ENCODE measurements around the gene CNFN.

DNA sequence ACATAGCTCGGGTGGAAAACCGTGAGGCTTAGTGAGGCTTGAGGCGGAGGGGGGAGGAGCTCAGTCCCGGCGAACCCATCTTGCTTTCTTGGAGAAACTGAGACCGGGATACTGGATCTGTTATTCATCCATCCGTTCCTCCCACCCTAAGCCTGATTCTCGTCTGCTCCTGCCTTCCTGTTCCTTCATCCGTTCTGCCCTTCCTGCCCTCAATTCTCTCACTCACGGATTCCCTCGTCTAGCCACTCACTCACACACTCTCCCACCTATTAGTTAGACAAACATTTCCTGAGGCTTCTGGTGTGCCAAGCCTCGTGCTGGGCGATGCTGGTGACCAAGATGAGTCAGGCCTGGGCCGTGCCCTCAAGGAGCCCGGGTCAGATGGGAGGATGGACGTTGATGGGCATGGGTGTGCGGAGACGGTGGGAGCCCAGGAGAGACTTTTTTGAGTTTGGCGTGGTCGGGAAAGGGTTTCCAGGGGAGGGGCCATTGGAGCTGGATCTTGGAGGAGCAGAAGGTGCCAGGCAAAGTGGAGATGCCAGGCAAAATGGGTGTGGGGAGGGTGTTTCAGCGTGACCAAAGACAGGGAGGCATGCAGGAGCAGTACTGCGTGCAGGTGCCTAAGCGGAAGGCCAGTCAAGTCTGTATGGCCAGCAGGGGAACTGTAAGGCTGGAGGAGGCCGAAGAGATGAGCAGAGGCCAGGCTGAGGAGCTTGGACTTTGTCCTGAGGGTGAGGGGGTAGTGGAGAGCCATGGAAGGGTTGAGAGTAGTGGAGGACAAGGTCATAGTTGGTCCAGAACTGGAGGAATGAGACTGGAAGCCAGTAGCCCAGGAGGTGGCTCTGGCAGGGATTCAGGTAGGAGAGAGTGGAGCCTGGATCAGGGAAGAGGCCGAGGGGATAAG lies 7.4 kb upstream of the CNFN start:
- TF ChIP-seq, protein P1, sequence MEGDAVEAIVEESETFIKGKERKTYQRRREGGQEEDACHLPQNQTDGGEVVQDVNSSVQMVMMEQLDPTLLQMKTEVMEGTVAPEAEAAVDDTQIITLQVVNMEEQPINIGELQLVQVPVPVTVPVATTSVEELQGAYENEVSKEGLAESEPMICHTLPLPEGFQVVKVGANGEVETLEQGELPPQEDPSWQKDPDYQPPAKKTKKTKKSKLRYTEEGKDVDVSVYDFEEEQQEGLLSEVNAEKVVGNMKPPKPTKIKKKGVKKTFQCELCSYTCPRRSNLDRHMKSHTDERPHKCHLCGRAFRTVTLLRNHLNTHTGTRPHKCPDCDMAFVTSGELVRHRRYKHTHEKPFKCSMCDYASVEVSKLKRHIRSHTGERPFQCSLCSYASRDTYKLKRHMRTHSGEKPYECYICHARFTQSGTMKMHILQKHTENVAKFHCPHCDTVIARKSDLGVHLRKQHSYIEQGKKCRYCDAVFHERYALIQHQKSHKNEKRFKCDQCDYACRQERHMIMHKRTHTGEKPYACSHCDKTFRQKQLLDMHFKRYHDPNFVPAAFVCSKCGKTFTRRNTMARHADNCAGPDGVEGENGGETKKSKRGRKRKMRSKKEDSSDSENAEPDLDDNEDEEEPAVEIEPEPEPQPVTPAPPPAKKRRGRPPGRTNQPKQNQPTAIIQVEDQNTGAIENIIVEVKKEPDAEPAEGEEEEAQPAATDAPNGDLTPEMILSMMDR (IDR thresholded peaks at IDR 0.05; ENCODE audit: low read depth, low read length) = no peak
- no peak for TF ChIP-seq EZH2phosphoT487 (IDR thresholded peaks at IDR 0.05; ENCODE audit: low read depth)

Measured in OCI-LY3 (cell line).